OCI-LY7 (cell line): ENCODE data around the gene ZNF700. TPM values are rescaled to one million over a fixed set of nuclear protein-coding genes. Genes with fewer than 3 reads are reported as not detected.
"Not testable (repeated sequence)": the region's sequence is repeated elsewhere in the genome, so short reads cannot be mapped to it uniquely, and the experiment has no call there.

Experiments
- BruUV-seq: library from RNA; stranded (reverse); fragments of 400-500 nt; replicated peaks from 2 replicates; lab custom pipeline; 2021; lab: Mats Ljungman, UMichigan
- CTCF ChIA-PET: fragments of 300-600 bp; sonication (Branson Sonifier 250); formaldehyde crosslinking; loops from one replicate; lab custom pipeline; 2022; ENCODE audit warnings: antibody characterized with exemption; ENCODE audit not compliant: unreplicated experiment; lab: Charles Lee
- POLR2A ChIA-PET: fragments of 300-600 bp; sonication (Branson Sonifier 250); formaldehyde crosslinking; loops from one replicate; lab custom pipeline; 2022; ENCODE audit warnings: antibody characterized with exemption; lab: Charles Lee
- DNase-seq: peaks from one replicate; pipeline ENCODE4 v3.0.0-alpha.2; 2015; ENCODE audit warnings: low spot score
- H2AFZ ChIP-seq: fragments of 200-600 bp; sonication (generic), shearing (Covaris generic); 2 replicates; pipeline ENCODE4 v1.6.1; 2014; ENCODE audit warnings: mild to moderate bottlenecking, antibody characterized with exemption, low read length, moderate library complexity
- H3K27ac ChIP-seq: fragments of 200-600 bp; sonication (generic); 2 replicates; pipeline ENCODE4 v1.5.1; 2014; ENCODE audit warnings: mixed run types, low read depth, mild to moderate bottlenecking, moderate library complexity, low read length, inconsistent platforms; ENCODE audit not compliant: poor library complexity, severe bottlenecking
- H3K36me3 ChIP-seq: fragments of 200-600 bp; sonication (generic); 2 replicates; pipeline ENCODE4 v1.6.1; 2014; ENCODE audit warnings: mild to moderate bottlenecking, antibody characterized with exemption, low read length, moderate library complexity, mixed read lengths; ENCODE audit not compliant: insufficient read depth
- H3K4me1 ChIP-seq: fragments of 200-600 bp; sonication (generic); 2 replicates; pipeline ENCODE4 v1.5.1; 2014; ENCODE audit warnings: mild to moderate bottlenecking, low read length; ENCODE audit not compliant: insufficient read depth, poor library complexity, severe bottlenecking
- H3K4me2 ChIP-seq: fragments of 200-600 bp; sonication (generic); 2 replicates; pipeline ENCODE4 v1.6.1; 2014; ENCODE audit warnings: mild to moderate bottlenecking, low read length
- H3K4me3 ChIP-seq: fragments of 200-600 bp; sonication (generic); 2 replicates; pipeline ENCODE4 v1.5.1; 2014; ENCODE audit warnings: mild to moderate bottlenecking, low read depth, low read length; ENCODE audit not compliant: poor library complexity, severe bottlenecking
- H3K79me2 ChIP-seq: fragments of 200-600 bp; sonication (generic); 2 replicates; pipeline ENCODE4 v1.6.1; 2016; ENCODE audit warnings: low read depth, mild to moderate bottlenecking, low read length, moderate library complexity, mixed read lengths; ENCODE audit not compliant: insufficient read depth
- H3K9me2 ChIP-seq: fragments of 200-600 bp; sonication (generic); 2 replicates; pipeline ENCODE4 v1.6.1; 2016; ENCODE audit warnings: mild to moderate bottlenecking, low read length, mixed read lengths; ENCODE audit not compliant: insufficient read depth
- H3K9me3 ChIP-seq: fragments of 200-600 bp; sonication (generic); 2 replicates; pipeline ENCODE4 v1.6.1; 2014; ENCODE audit warnings: mild to moderate bottlenecking, mixed run types, low read length, mixed read lengths
- H4K20me1 ChIP-seq: fragments of 200-600 bp; sonication (generic); 2 replicates; pipeline ENCODE4 v1.6.1; 2014; ENCODE audit warnings: mild to moderate bottlenecking, antibody characterized with exemption, low read length, moderate library complexity, mixed read lengths; ENCODE audit not compliant: insufficient read depth
- EZH2phosphoT487 ChIP-seq: fragments of 200-600 bp; sonication (generic); IDR thresholded peaks from 2 replicates; pipeline ENCODE4 v1.6.1; 2018; ENCODE audit warnings: low read depth, borderline replicate concordance, mild to moderate bottlenecking, mixed run types, antibody characterized with exemption, low read length, moderate library complexity, mixed read lengths
- intact Hi-C: fragments of 100-400 bp; cut with micrococcal nuclease; formaldehyde crosslinking; loops from one replicate; pipeline ENCODE4 v1.10.0; 2022; ENCODE audit not compliant: unreplicated experiment
- total RNA-seq, 2 experiments: library from RNA; depleted of rRNA in 1 of 2; stranded (reverse); fragments of >200 nt in 1 of 2; shearing (Covaris generic) in 1 of 2; gene quantifications; 2 replicates each; pipeline ENCODE4 v1.2.3, GENCODE V29; 2014 to 2022
- TF ChIP-seq, protein P1 (sequence below): fragments of 200-600 bp; sonication (generic); conservative IDR thresholded peaks from 2 replicates; pipeline ENCODE4 v1.5.1; 2014; ENCODE audit warnings: mild to moderate bottlenecking, antibody characterized with exemption, low read length, moderate library complexity, mixed read lengths

The ZNF700 gene
- total RNA-seq, 2 experiments from 2014 or later, result 18.2 to 28.2 TPM

DNA sequence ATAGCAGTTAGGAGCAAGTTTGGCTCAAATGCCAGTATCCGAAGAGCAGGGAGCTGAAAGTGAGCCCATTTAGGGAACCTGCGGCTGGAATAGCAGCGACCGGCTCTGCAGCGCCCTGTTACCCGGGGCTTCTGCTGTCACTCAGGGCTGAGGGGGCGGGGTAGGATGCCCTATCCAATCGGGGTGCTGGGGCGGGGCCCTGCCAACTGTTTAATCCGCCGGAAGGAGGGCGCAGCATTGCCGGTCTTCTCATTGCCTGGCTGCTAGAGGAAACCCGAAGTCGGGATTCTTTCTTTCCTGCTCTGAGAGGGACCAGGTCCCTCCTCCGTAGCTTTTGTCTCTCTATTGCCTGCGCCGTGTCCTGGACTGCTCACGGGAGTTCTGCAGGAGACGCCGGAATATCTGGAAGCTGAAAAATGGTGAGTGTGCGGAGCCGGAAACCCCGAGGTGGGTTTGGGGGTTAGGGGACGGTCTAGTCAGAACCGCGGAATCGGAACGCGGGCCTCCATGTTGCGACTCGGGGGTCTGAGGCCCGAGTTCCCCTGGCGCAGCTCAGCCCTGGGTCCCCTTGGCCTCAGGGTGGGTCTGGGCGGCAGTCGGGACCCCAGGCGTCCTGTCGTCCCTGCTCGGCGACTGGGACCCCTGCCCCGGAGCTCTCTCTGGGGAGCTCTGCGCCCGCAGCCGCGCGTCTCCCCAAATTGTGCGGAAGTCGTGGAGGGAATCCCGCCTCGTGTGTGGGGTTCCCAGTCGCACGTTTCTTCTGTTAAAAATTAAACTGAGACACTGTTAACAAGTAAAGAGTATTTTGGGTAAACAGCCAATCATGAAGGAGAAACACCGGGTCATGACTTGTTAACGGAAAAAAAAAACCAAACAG lies 62.7 kb downstream of the ZNF700 start:
- intact Hi-C loops, result loop anchor here (1.0 to 5.0 kb wide), 5 partner anchors 64 to 190 kb away; partner anchors contain the start of genes ZNF20 and ZNF625
- H3K4me1 ChIP-seq, result peaks cover 48% of the 10 kb centered on the region
- peak overlapping the region; percentile 96 for H3K4me3 ChIP-seq
- TSS peak; percentile 99 for BruUV-seq
- TF ChIP-seq, protein P1, sequence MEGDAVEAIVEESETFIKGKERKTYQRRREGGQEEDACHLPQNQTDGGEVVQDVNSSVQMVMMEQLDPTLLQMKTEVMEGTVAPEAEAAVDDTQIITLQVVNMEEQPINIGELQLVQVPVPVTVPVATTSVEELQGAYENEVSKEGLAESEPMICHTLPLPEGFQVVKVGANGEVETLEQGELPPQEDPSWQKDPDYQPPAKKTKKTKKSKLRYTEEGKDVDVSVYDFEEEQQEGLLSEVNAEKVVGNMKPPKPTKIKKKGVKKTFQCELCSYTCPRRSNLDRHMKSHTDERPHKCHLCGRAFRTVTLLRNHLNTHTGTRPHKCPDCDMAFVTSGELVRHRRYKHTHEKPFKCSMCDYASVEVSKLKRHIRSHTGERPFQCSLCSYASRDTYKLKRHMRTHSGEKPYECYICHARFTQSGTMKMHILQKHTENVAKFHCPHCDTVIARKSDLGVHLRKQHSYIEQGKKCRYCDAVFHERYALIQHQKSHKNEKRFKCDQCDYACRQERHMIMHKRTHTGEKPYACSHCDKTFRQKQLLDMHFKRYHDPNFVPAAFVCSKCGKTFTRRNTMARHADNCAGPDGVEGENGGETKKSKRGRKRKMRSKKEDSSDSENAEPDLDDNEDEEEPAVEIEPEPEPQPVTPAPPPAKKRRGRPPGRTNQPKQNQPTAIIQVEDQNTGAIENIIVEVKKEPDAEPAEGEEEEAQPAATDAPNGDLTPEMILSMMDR, result no peak
- TF ChIP-seq EZH2phosphoT487, result no peak
- H3K27ac ChIP-seq, result peak overlapping the region; percentile 88
- peaks cover 5% of the 10 kb centered on the region for H4K20me1 ChIP-seq
- peaks cover 47% of the 10 kb centered on the region for H3K79me2 ChIP-seq
- H3K4me2 ChIP-seq, result peak overlapping the region; percentile 98
- peak overlapping the region; percentile 30 for H2AFZ ChIP-seq
- ChIA-PET CTCF (interaction anchor here (0.6 to 2.2 kb wide), 3 partner anchors 43 to 1979 kb away, joined by 4 to 8 read pairs (median 5); no protein-coding TSS in a partner anchor), POLR2A (interaction anchor here (0.7 to 1.4 kb wide), 4 partner anchors 23 to 100 kb away, joined by 3 to 4 read pairs (median 3); partner anchors contain the start of genes ZNF69, ZNF700 and ZNF763)
- H3K9me2 ChIP-seq, result no peaks in the 10 kb centered on the region
- H3K9me3 ChIP-seq, result peaks cover 11% of the 10 kb centered on the region; the same call in 1 of the 2 replicates
- peak; percentile 96 for DNase-seq
- peaks cover 23% of the 10 kb centered on the region for H3K36me3 ChIP-seq

DNA sequence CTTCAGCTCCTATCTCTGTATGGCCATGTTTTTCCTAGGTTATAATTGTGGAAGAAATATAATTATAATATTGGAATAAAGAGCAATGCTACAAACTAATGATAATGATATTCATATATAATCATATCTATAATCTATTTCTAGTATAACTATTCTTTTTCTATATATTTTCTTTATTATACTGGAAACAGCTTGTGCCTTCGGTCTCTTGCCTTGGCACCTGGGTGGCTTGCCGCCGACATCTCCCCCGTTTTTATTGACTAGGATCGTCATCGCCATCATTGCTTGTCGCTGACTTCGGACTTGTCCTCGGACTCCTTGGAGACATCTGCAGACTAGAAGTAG lies 64.2 kb downstream of the ZNF700 start:
- Histone ChIP-seq H3K36me3 (peaks cover 23% of the 10 kb centered on the region), H3K9me2 (no peaks in the 10 kb centered on the region), H2AFZ (no peak overlapping the region), H3K79me2 (peaks cover 62% of the 10 kb centered on the region), H3K27ac (no peak overlapping the region), H3K4me2 (peak overlapping the region; percentile 98), H3K4me1 (peaks cover 44% of the 10 kb centered on the region), H3K9me3 (no peaks in the 10 kb centered on the region), H3K4me3 (peak overlapping the region; percentile 96), H4K20me1 (peaks cover 5% of the 10 kb centered on the region)
- CTCF ChIA-PET, result interaction anchor here (2.2 kb wide), 1 partner anchor 65 kb away, joined by 8 read pairs; no protein-coding TSS in a partner anchor
- no peak for TF ChIP-seq EZH2phosphoT487
- TF ChIP-seq, protein P1, result no peak
- no peak for DNase-seq
- intact Hi-C loops, result loop anchor here (1.0 to 5.0 kb wide), 3 partner anchors 25 to 168 kb away; partner anchors contain the start of genes ZNF20 and ZNF625
- POLR2A ChIA-PET, result interaction anchor here (1.2 kb wide), 1 partner anchor 24 kb away, joined by 3 read pairs; the partner anchor contains the start of gene ZNF763
- BruUV-seq, result no TSS peak

DNA sequence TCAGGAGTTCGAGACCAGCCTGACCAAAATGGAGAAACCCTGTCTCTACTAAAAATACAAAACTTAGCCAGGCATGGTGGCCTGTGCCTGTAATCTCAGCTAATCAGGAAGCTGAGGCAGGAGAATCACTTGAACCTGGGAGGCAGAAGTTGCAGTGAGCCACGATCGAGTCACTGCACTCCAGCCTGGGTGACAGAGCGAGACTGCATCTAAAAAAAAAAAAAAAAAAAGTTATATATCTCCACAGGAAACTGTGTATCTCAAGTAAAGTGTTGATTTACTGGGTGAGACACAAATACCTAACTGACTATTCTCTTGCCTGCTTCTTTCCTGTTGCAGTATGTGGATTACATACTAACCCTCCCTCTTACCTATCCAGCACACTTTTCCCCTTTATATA lies 67.0 kb downstream of the ZNF700 start:
- H3K4me3 ChIP-seq, BruUV-seq, H3K27ac ChIP-seq, H2AFZ ChIP-seq, CTCF ChIA-PET, H3K9me2 ChIP-seq, DNase-seq, H3K9me3 ChIP-seq, intact Hi-C loops, H4K20me1 ChIP-seq: not testable (repeated sequence)
- POLR2A ChIA-PET, result interaction anchor here (1.1 kb wide), 1 partner anchor 10 kb away, joined by 3 read pairs; no protein-coding TSS in a partner anchor
- H3K79me2 ChIP-seq, result peaks cover 88% of the 10 kb centered on the region
- peak overlapping the region; percentile 16 for H3K4me2 ChIP-seq
- H3K36me3 ChIP-seq, result peaks cover 40% of the 10 kb centered on the region
- H3K4me1 ChIP-seq, result peaks cover 30% of the 10 kb centered on the region
